Omental fat pad (tissue), 4 donors: ENCODE data around the gene CAPG. TPM values are rescaled to one million over a fixed set of nuclear protein-coding genes. Genes with fewer than 3 reads are reported as not detected.

ENCODE experiments used
- ATAC-seq: fragments of 150-250 bp; one replicate; pipeline ENCODE4 v1.9.1; 2016; ENCODE audit warnings: mild to moderate bottlenecking, moderate library complexity; ENCODE audit not compliant: low FRiP score
- DNase-seq: peaks from one replicate; pipeline ENCODE4 v3.0.0-alpha.2; 2019; ENCODE audit warnings: low spot score
- CTCF ChIP-seq, 3 donors: fragments of 450-650 bp; IDR thresholded peaks; one replicate each; pipeline ENCODE4 v1.5.1; 2016 to 2017; ENCODE audit warnings: antibody characterized with exemption in 3 of 3, mild to moderate bottlenecking in 3 of 3, moderate library complexity in 2 of 3
- total RNA-seq, 4 donors: library from RNA; depleted of rRNA; stranded (reverse); fragments of >200 nt; gene quantifications; one replicate each; pipeline ENCODE4 v1.1.0, GENCODE V29; 2016

CAPG gene
- total RNA-seq, 4 donors from 2014 or later: 32.3 to 190 (median 99.5) TPM

DNA sequence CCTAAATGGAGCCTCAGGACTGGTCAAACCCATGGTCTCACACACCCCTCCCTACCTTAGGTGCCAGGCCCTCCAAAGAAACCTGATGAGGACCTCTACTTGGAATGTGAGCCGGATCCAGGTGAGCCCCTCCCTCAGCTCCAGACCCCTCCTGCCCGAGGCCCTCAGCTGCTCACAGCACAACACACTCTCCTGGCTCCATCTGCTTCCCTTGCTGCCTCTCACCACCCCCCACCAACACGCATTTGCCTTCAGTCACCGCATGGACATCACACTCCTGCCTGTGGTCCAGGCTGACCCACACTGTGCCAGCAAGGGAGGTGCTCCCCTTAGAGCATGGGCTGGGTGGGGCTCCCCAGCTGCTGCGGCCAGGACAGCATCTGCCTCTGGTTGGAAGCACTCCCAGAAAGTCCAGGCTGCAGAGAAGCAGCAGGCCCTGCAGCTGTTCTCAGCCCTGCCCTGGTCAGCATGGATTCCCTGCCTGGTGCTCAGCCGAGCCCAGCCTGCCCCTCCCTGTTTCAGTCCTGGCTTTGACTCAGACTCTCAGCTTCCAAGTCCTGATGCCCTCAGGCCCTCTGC is 23.4 kb upstream of the CAPG start:
- no peak for TF ChIP-seq CTCF (IDR thresholded peaks at IDR 0.05)
- DNase-seq: no peak
- ATAC-seq: peak; percentile 62

- no peak for TF ChIP-seq CTCF (IDR thresholded peaks at IDR 0.05)
- DNase-seq (no peak), ATAC-seq (no peak)
Measured at GRCh38 chr2:85431570-85432205, 21.5 kb upstream of the CAPG start.

DNA sequence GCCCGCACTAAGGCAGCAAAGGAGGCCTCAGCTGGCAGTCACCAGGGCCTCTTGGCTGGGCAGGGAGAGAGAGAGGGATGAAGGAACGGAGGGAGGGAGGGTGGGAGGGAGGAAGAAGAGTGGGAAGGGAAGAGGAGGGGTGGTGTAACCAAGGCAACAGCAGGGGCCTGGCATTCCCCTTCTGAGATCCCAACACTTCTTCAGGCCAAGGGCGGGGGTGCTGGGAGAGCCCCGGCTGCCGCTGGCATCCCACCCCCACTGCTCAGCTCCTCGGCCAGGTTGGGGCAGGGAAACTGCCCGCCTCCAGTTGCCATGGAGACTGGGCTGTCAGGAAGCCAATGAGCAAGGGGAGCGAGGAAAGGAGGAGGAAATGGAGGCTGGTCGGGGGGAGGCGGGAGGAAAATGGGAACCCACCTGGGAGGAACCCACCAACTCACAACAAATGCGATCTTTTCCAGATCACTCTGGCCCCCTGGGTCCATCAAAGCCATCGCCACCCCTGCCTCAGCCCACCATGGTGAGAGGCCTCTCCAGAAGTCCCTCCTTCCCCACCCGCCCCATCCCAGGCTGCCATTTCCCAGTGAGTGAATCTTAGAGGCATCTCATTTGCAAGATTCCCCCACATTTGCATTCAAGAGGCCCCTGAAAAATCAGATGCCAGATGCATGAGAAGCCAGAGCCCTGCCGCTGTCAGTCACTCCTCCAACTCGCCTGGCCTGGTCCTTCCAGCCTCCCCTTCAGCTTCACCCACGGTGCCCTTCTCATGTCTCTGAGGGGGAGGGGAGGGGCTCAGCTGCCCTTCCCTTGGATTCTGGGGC is 20.8 kb upstream of the CAPG start:
- no peak for DNase-seq
- no peak for ATAC-seq
- no peak for TF ChIP-seq CTCF (IDR thresholded peaks at IDR 0.05)

GRCh38 chr2:85429924-85430289 is 19.7 kb upstream of the CAPG start:
- no peak for TF ChIP-seq CTCF (IDR thresholded peaks at IDR 0.05)
- no peak for DNase-seq
- ATAC-seq: no peak

DNA sequence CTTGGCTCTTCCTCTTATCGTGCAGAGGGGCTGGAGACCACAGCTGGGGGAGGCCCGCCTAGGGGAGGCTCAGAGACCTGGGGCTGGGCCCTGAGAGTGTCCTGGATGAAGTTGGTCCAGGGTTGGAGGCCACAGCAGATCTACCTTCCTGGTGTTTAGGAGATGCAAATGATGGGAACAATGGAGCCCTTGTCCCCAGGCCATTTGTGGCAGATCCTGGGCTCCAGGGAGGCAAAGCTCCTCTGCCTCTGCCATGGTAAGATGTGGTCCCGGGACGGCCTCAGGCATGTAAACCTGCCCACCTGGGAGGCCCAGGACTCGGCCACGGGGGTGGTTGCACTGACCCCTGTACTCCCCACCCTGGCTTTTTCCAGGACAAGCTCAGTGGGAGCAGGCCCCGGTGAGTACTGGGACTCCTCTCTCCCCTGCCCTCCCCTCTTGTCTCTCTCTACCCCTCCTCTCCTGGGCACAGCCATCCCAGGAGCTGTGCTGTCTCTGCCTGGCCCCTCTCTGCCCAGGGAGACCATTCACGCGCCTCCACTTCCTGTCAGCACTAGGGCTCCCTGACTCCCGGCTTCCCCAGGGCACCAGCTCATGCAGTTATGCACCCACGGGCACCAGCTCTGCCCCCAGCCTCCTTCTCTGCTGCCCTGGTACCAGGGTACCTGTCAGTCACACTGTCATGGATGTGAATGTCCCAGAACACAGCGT is 19.2 kb upstream of the CAPG start:
- ATAC-seq (no peak), DNase-seq (no peak)
- TF ChIP-seq CTCF (IDR thresholded peaks at IDR 0.05): no peak

GRCh38 chr2:85428343-85428881 is 18.2 kb upstream of the CAPG start:
- ATAC-seq: no peak
- no peak for TF ChIP-seq CTCF (IDR thresholded peaks at IDR 0.05)
- no peak for DNase-seq
